Peyer's patch (tissue), 4 donors: ENCODE data around the gene CDH2. TPM values are rescaled to one million over a fixed set of nuclear protein-coding genes. Genes with fewer than 3 reads are reported as not detected.

Experiments used
- DNase-seq, 3 donors: peaks; one replicate each; pipeline ENCODE4 v3.0.0-alpha.2; 2017 to 2019
- H3K27ac ChIP-seq, 4 donors: fragments of 200-600 bp; sonication (generic); one replicate each; pipeline ENCODE4 v1.5.1; 2016 to 2019
- H3K27me3 ChIP-seq, 2 donors: fragments of 200-600 bp; sonication (generic); one replicate each; pipeline ENCODE4 v1.5.1; 2019
- H3K36me3 ChIP-seq, 3 donors: fragments of 200-600 bp; sonication (generic); one replicate each; pipeline ENCODE4 v1.5.1; 2016 to 2019
- H3K4me1 ChIP-seq, 4 donors: fragments of 200-600 bp; sonication (generic); one replicate each; pipeline ENCODE4 v1.5.1; 2016 to 2019
- H3K4me3 ChIP-seq, 4 donors: fragments of 200-600 bp; sonication (generic); 1 replicate in 3 of 4; 2 replicates in 1 of 4; pipeline ENCODE4 v1.5.1; 2016 to 2019; ENCODE audit warnings: mild to moderate bottlenecking in 1 of 4
- H3K9me3 ChIP-seq, 4 donors: fragments of 200-600 bp; sonication (generic); one replicate each; pipeline ENCODE4 v1.5.1; 2016 to 2019; ENCODE audit warnings: mild to moderate bottlenecking in 1 of 4
- CTCF ChIP-seq, 6 experiments: fragments of 450-650 bp in 4 of 6; fragments of 200-600 bp in 2 of 6; sonication (generic) in 1 of 6; IDR thresholded peaks; one replicate each; pipeline ENCODE4 v1.5.1; 2017 to 2019; ENCODE audit warnings: antibody characterized with exemption in 6 of 6, mild to moderate bottlenecking in 3 of 6, moderate library complexity in 1 of 6
- POLR2A ChIP-seq, 2 donors: fragments of 450-650 bp; IDR thresholded peaks; one replicate each; pipeline ENCODE4 v1.5.1; 2017; ENCODE audit warnings: antibody characterized with exemption in 2 of 2, mild to moderate bottlenecking in 2 of 2, moderate library complexity in 2 of 2
- total RNA-seq, 4 donors: library from RNA; depleted of rRNA; stranded (reverse); fragments of >200 nt; gene quantifications; one replicate each; pipeline ENCODE4 v1.1.0, GENCODE V29; 2016

The CDH2 gene
- total RNA-seq, 4 donors from 2014 or later = 0.66 to 1.3 TPM; not detected in 2

DNA sequence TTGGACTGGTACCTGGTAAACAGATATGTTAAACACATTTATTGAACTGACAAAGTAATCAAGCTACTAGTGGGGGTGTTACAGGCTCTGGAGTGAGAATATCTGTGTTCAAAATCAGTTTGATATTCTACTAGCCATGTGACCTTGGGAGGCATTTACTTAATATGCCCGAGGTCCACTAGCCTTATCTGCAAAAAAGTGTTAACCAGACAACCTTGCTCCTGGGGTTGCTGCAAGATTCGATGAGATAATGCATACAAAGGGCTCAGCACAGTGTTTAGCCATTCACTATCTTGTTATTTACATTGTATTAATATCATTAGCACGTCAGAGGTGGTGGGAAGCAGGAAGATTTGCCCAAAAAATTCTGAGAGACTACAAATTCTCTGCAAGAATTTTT is 103.3 kb downstream of the CDH2 start:
- DNase-seq = no peak

DNA sequence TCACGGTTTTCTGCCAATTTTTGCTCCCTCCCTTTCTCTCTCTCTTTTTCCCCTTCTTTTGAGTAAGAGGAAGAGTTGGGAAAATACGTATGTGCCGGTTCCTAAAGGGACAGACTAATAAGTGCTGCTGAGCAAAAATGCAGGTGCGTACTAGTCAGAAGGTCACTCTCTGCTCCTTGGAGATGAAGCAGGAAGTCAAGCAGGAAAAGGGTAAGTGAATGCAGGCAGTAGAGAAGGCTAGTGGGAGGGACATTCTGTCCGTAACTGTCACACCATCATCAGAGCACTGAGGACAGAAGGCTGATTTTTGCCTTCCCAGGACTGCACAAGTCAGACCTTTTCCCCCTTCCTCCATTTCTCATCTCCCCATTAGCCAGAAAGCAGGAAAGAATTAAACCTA is 105.7 kb downstream of the CDH2 start:
- no peaks in the 10 kb centered on the region for H3K36me3 ChIP-seq
- H3K27me3 ChIP-seq = no peaks in the 10 kb centered on the region
- TF ChIP-seq POLR2A (IDR thresholded peaks at IDR 0.05) (no peak), CTCF (IDR thresholded peaks at IDR 0.05) (no peak)
- no peak overlapping the region for H3K27ac ChIP-seq
- H3K4me3 ChIP-seq = no peak overlapping the region
- H3K9me3 ChIP-seq = no peaks in the 10 kb centered on the region
- no peak for DNase-seq
- H3K4me1 ChIP-seq = no peaks in the 10 kb centered on the region

More for the DNA sequence above, 103.3 kb downstream of the CDH2 start:
- no peaks in the 10 kb centered on the region for H3K9me3 ChIP-seq
- H3K27me3 ChIP-seq = no peaks in the 10 kb centered on the region
- no peak for TF ChIP-seq CTCF (IDR thresholded peaks at IDR 0.05)
- no peak for TF ChIP-seq POLR2A (IDR thresholded peaks at IDR 0.05)
- H3K4me1 ChIP-seq = no peaks in the 10 kb centered on the region
- no peaks in the 10 kb centered on the region for H3K36me3 ChIP-seq
- no peak overlapping the region for H3K27ac ChIP-seq
- no peak overlapping the region for H3K4me3 ChIP-seq

- Histone ChIP-seq H3K27ac (no peak overlapping the region), H3K27me3 (no peaks in the 10 kb centered on the region), H3K9me3 (no peaks in the 10 kb centered on the region), H3K36me3 (no peaks in the 10 kb centered on the region), H3K4me1 (no peaks in the 10 kb centered on the region), H3K4me3 (no peak overlapping the region)
- TF ChIP-seq CTCF (IDR thresholded peaks at IDR 0.05) (no peak), POLR2A (IDR thresholded peaks at IDR 0.05) (no peak)
- no peak for DNase-seq
Measured at GRCh38 chr18:28068207-28068606, 108.7 kb downstream of the CDH2 start.

DNA sequence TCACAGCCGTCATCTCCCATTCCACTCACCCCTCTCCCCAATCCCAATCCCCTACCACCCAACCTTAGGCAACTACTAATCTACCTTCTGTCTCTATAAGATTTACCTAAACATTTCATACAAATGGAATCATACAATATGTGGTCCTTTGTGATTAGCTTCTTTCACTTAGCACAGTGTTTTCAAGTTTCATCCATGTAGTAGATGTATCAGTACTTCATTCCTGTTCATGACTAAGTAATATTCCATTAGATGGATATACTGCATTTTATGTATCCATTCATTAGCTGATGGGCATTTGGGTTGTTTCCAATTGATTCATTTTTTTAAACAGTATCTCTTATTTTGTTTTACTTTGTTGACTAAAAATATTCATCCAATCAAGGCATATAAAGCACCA is 109.6 kb downstream of the CDH2 start:
- no peaks in the 10 kb centered on the region for H3K4me1 ChIP-seq
- no peak overlapping the region for H3K4me3 ChIP-seq
- no peak overlapping the region for H3K27ac ChIP-seq
- H3K9me3 ChIP-seq = no peaks in the 10 kb centered on the region
- no peak for TF ChIP-seq CTCF (IDR thresholded peaks at IDR 0.05)
- no peak for TF ChIP-seq POLR2A (IDR thresholded peaks at IDR 0.05)
- no peak for DNase-seq
- no peaks in the 10 kb centered on the region for H3K27me3 ChIP-seq
- no peaks in the 10 kb centered on the region for H3K36me3 ChIP-seq

DNA sequence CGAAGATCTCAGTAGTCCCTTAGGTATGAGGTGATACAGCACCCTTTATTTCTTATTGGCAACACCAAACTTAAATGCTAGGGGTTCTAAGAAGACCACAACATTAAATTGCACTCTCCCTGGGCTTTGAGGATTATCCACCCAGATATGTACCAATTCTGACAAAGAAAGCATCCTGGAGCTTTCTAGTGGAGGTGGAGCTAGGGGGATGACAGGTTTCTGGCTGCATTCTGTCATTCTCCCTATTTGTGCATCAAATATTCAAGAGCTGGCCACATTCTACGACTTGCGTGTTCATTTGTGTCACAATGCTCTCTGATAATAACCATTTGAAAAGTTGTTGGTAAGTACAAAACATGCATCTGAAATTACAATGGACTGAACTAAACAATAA is 111.1 kb downstream of the CDH2 start:
- TF ChIP-seq CTCF (IDR thresholded peaks at IDR 0.05) (no peak), POLR2A (IDR thresholded peaks at IDR 0.05) (no peak)
- Histone ChIP-seq H3K27me3 (no peaks in the 10 kb centered on the region), H3K4me1 (no peaks in the 10 kb centered on the region), H3K9me3 (no peaks in the 10 kb centered on the region), H3K36me3 (no peaks in the 10 kb centered on the region), H3K4me3 (no peak overlapping the region), H3K27ac (no peak overlapping the region)
- DNase-seq = no peak
